ENCODE measurements around the gene SNX17.

DNA sequence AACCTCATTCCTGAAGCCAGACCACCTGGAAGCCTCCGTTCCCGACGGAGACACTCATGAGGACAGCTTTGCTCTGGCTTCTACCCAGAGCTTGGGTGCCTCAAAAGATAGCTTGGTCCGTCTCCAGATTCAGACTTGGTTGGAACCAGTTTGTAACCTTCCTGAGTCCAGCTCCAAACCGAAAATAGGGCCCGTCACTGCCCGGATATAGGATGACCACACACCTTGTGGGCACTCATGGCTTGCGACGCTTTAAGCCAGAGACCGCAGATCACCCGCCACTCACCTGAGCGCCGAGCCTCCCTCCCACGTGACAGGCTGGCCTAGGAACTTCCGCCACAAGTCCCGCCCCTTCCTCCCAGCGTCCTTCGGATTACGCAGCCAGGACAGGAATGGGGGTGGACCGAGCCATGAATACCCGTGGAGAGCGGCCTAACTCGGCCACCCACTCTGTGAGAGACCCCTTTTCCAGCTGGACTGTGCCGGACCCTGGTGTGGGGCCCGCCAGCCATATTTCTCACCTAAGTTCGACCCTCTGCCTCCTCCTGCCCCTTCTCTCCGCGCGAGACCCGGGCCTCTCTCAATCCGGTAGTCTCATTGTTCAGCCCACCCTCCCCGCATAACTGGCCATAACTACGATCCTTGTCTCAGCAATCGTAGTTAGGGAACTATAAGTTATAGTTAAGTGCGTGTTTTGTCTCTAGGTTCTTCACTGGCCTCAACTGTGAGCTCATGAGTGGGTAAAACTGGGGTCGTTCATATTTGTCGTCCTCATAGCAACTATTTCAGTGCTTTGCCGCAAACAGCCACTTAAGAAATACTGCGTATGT lies 47.4 kb upstream of the SNX17 start, which contains the start of gene MPV17:
- TF ChIP-seq, protein P1, sequence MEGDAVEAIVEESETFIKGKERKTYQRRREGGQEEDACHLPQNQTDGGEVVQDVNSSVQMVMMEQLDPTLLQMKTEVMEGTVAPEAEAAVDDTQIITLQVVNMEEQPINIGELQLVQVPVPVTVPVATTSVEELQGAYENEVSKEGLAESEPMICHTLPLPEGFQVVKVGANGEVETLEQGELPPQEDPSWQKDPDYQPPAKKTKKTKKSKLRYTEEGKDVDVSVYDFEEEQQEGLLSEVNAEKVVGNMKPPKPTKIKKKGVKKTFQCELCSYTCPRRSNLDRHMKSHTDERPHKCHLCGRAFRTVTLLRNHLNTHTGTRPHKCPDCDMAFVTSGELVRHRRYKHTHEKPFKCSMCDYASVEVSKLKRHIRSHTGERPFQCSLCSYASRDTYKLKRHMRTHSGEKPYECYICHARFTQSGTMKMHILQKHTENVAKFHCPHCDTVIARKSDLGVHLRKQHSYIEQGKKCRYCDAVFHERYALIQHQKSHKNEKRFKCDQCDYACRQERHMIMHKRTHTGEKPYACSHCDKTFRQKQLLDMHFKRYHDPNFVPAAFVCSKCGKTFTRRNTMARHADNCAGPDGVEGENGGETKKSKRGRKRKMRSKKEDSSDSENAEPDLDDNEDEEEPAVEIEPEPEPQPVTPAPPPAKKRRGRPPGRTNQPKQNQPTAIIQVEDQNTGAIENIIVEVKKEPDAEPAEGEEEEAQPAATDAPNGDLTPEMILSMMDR (conservative IDR thresholded peaks at IDR 0.05; ENCODE audit: low read depth, low read length), result no peak
- no peak for TF ChIP-seq EZH2 (IDR thresholded peaks at IDR 0.05; ENCODE audit: borderline replicate concordance, low read depth, low read length, poor library complexity, severe bottlenecking)

Data from A673 (cell line).